ENCODE data around the gene OR52E5.

The OR52E5 gene

GRCh38 chr11:5892908-5893307, at the start of gene OR52E5:
OR52E5 (plus strand) TSS chr11:5893208; CDS start chr11:5900777, 7,569 bp downstream.
- DNase-seq (ENCODE audit: low read depth) = no peak
- no peak for TF ChIP-seq CTCF (conservative IDR thresholded peaks at IDR 0.05; ENCODE audit: low read depth, low read length)
- no peak within 1 kb of the TSS for H3K4me3 ChIP-seq (ENCODE audit: low read depth, low read length)

GRCh38 chr11:5846701-5847100, 46.3 kb upstream of the OR52E5 start:
- no peak for TF ChIP-seq CTCF (conservative IDR thresholded peaks at IDR 0.05; ENCODE audit: low read depth, low read length)
- DNase-seq (ENCODE audit: low read depth) = no peak
- no peak overlapping the region for H3K4me3 ChIP-seq (ENCODE audit: low read depth, low read length)

- no peak for DNase-seq (ENCODE audit: low read depth)
- H3K4me3 ChIP-seq (ENCODE audit: low read depth, low read length) = no peak overlapping the region
- no peak for TF ChIP-seq CTCF (conservative IDR thresholded peaks at IDR 0.05; ENCODE audit: low read depth, low read length)
Measured at GRCh38 chr11:5847711-5848110, 45.3 kb upstream of the OR52E5 start.

- no peak for TF ChIP-seq CTCF (conservative IDR thresholded peaks at IDR 0.05; ENCODE audit: low read depth, low read length)
- no peak for DNase-seq (ENCODE audit: low read depth)
- no peak overlapping the region for H3K4me3 ChIP-seq (ENCODE audit: low read depth, low read length)
Measured at GRCh38 chr11:5851002-5851401, 42.0 kb upstream of the OR52E5 start.

GRCh38 chr11:5857590-5857989, 35.4 kb upstream of the OR52E5 start, which contains the start of gene OR52E8:
OR52E8 (minus strand) TSS chr11:5857690; CDS start chr11:5857690, 0 bp downstream.
- TF ChIP-seq CTCF (conservative IDR thresholded peaks at IDR 0.05; ENCODE audit: low read depth, low read length) = no peak
- no peak within 1 kb of the TSS for H3K4me3 ChIP-seq (ENCODE audit: low read depth, low read length)
- no peak for DNase-seq (ENCODE audit: low read depth)

- DNase-seq (ENCODE audit: low read depth) = no peak
- no peak overlapping the region for H3K4me3 ChIP-seq (ENCODE audit: low read depth, low read length)
- no peak for TF ChIP-seq CTCF (conservative IDR thresholded peaks at IDR 0.05; ENCODE audit: low read depth, low read length)
Measured at GRCh38 chr11:5865826-5866225, 27.2 kb upstream of the OR52E5 start.

- no peak overlapping the region for H3K4me3 ChIP-seq (ENCODE audit: low read depth, low read length)
- DNase-seq (ENCODE audit: low read depth) = no peak
- no peak for TF ChIP-seq CTCF (conservative IDR thresholded peaks at IDR 0.05; ENCODE audit: low read depth, low read length)
Measured at GRCh38 chr11:5878564-5878963, 14.4 kb upstream of the OR52E5 start.
